Caco-2 (cell line): Measurements from ENCODE around the gene TEAD3. TPM values are rescaled to one million over a fixed set of nuclear protein-coding genes. Genes with fewer than 3 reads are reported as not detected.

Experiments
- BruUV-seq: library from RNA; stranded (reverse); fragments of 400-500 nt; replicated peaks from 2 replicates; lab custom pipeline; 2021; lab: Mats Ljungman, UMichigan
- CTCF ChIA-PET: fragments of 300-600 bp; sonication (Branson Sonifier 250); formaldehyde crosslinking; loops from one replicate; lab custom pipeline; 2022; ENCODE audit warnings: antibody characterized with exemption; lab: Charles Lee
- POLR2A ChIA-PET: fragments of 300-600 bp; sonication (Branson Sonifier 250); formaldehyde crosslinking; loops from one replicate; lab custom pipeline; 2022; ENCODE audit warnings: antibody characterized with exemption; lab: Charles Lee
- DNase-seq, 2 experiments: peaks; one replicate each; pipeline versions ENCODE4 v3.0.0 to v3.0.0-alpha.2; 2020 to 2022
- H3K27me3 ChIP-seq: replicated peaks from 2 replicates; pipeline ENCODE4 v1.6.0; 2011; ENCODE audit warnings: low read length; ENCODE audit not compliant: control insufficient read depth, insufficient read depth
- H3K36me3 ChIP-seq: 2 replicates; pipeline ENCODE4 v1.5.1; 2011; ENCODE audit warnings: low read length; ENCODE audit not compliant: control insufficient read depth, insufficient read depth
- H3K4me1 ChIP-seq: fragments of 250-450 bp; sonication (Bioruptor Pico); 2 replicates; pipeline ENCODE4 v1.5.1; 2020; ENCODE audit warnings: mild to moderate bottlenecking
- H3K4me3 ChIP-seq: 2 replicates; pipeline ENCODE4 v1.5.1; 2011; ENCODE audit warnings: low read depth, mild to moderate bottlenecking, control low read depth, low read length
- H3K9me3 ChIP-seq: fragments of 250-450 bp; sonication (Bioruptor Pico); 2 replicates; pipeline ENCODE4 v1.5.1; 2020; ENCODE audit warnings: mild to moderate bottlenecking, moderate library complexity
- H3K27ac Mint-ChIP-seq: one replicate; pipeline ENCODE4 v1.8.0; 2022; ENCODE audit warnings: mixed read lengths; ENCODE audit not compliant: unreplicated experiment
- H3K27me3 Mint-ChIP-seq: one replicate; pipeline ENCODE4 v1.8.0; 2022; ENCODE audit warnings: mixed read lengths; ENCODE audit not compliant: insufficient read depth, unreplicated experiment
- H3K36me3 Mint-ChIP-seq: one replicate; pipeline ENCODE4 v1.8.0; 2022; ENCODE audit warnings: mild to moderate bottlenecking, mixed read lengths; ENCODE audit not compliant: insufficient read depth, unreplicated experiment
- H3K4me1 Mint-ChIP-seq: one replicate; pipeline ENCODE4 v1.8.0; 2022; ENCODE audit warnings: low read depth, mixed read lengths; ENCODE audit not compliant: unreplicated experiment
- H3K4me3 Mint-ChIP-seq: one replicate; pipeline ENCODE4 v1.8.0; 2022; ENCODE audit warnings: mild to moderate bottlenecking, moderate library complexity, mixed read lengths; ENCODE audit not compliant: unreplicated experiment
- H3K9me3 Mint-ChIP-seq: one replicate; pipeline ENCODE4 v1.8.0; 2022; ENCODE audit warnings: mixed read lengths; ENCODE audit not compliant: unreplicated experiment
- CTCF ChIP-seq, 2 experiments: fragments of 200-600 bp in 1 of 2; IDR thresholded peaks; 1 replicate in 1 of 2; 2 replicates in 1 of 2; pipeline versions ENCODE4 v1.5.1 to v1.8.0; 2011 to 2022; ENCODE audit warnings: antibody characterized with exemption in 1 of 2, control low read depth in 1 of 2, inconsistent platforms in 1 of 2, low read depth in 1 of 2, low read length in 1 of 2, mild to moderate bottlenecking in 1 of 2, moderate library complexity in 1 of 2; ENCODE audit not compliant: insufficient read depth in 1 of 2, severe bottlenecking in 1 of 2, unreplicated experiment in 1 of 2
- intact Hi-C: fragments of 100-400 bp; cut with micrococcal nuclease; formaldehyde crosslinking; loops from one replicate; pipeline ENCODE4 v1.10.0; 2022; ENCODE audit not compliant: unreplicated experiment
- microRNA-seq: library from miRNA; unstranded; fragments of <30 nt; microRNA quantifications from one replicate; pipeline ENCODE4 v1.2.0, GENCODE V29; 2022
- total RNA-seq: library from RNA; stranded (reverse); gene quantifications from 2 replicates; pipeline ENCODE4 v1.2.3, GENCODE V29; 2022

TEAD3 gene
- total RNA-seq, 1 experiment from 2014 or later: 57.2 TPM

- H3K27ac Mint-ChIP-seq: no peak overlapping the region
- no peak overlapping the region for H3K4me3 Mint-ChIP-seq
- intact Hi-C loops: no loop called here
- POLR2A ChIA-PET: no interaction called here
- no peaks in the 10 kb centered on the region for H3K4me1 Mint-ChIP-seq
- Histone ChIP-seq H3K27me3 (no peaks in the 10 kb centered on the region), H3K36me3 (no peaks in the 10 kb centered on the region), H3K9me3 (no peaks in the 10 kb centered on the region), H3K4me1 (no peaks in the 10 kb centered on the region; the same call in 1 of the 2 replicates), H3K4me3 (no peak overlapping the region)
- no peak for DNase-seq
- CTCF ChIA-PET: no interaction called here
- no peak for TF ChIP-seq CTCF (IDR thresholded peaks at IDR 0.05; ENCODE audit: insufficient read depth in 1 of 2, low read depth in 1 of 2, low read length in 1 of 2, severe bottlenecking in 1 of 2, unreplicated experiment in 1 of 2)
- BruUV-seq: no TSS peak
- peaks cover 10% of the 10 kb centered on the region for H3K9me3 Mint-ChIP-seq
- H3K36me3 Mint-ChIP-seq: peaks cover 4% of the 10 kb centered on the region
- H3K27me3 Mint-ChIP-seq: no peaks in the 10 kb centered on the region
Measured at GRCh38 chr6:35425284-35425683, 71.6 kb downstream of the TEAD3 start.

Small RNA genes lying within 50 kb of the gene (microRNA-seq; reads per million reads assigned to microRNA genes)
- 4.8 reads per million, percentile 33 among the genes with 10 or more reads in this experiment for gene MIR7111

Other genes starting within 250 kb of the TEAD3 start
- gene ZNF76, start 237.3 kb downstream of the TEAD3 start, total RNA-seq: 22.7 and 24.6 TPM in 2 replicates
- 5.6 and 5.7 TPM in 2 replicates for gene DEF6, start 199.3 kb downstream of the TEAD3 start, total RNA-seq
- gene PPARD, start 154.5 kb downstream of the TEAD3 start, total RNA-seq: 11.3 and 12.0 TPM in 2 replicates
- gene FANCE, start 44.7 kb downstream of the TEAD3 start, total RNA-seq: 10.5 and 12.4 TPM in 2 replicates
- 1,082 and 1,106 TPM in 2 replicates for gene RPL10A, start 28.7 kb downstream of the TEAD3 start, total RNA-seq
- not detected in 2 replicates for gene TULP1, start 15.8 kb upstream of the TEAD3 start, total RNA-seq
- 16.5 and 20.1 TPM in 2 replicates for gene FKBP5, start 191.8 kb upstream of the TEAD3 start, total RNA-seq
- gene ARMC12, start 240.0 kb upstream of the TEAD3 start, total RNA-seq: not detected in 2 replicates